Mucosa of gallbladder (tissue), 1 donor: ENCODE results near the gene CD14. TPM values are rescaled to one million over a fixed set of nuclear protein-coding genes. Genes with fewer than 3 reads are reported as not detected.
"Not testable (repeated sequence)": the region's sequence is repeated elsewhere in the genome, so short reads cannot be mapped to it uniquely, and the experiment has no call there.

Experiments used
- DNase-seq: peaks from one replicate; pipeline ENCODE4 v3.0.0-alpha.2; 2020; ENCODE audit warnings: low spot score
- total RNA-seq: library from RNA; stranded (reverse); gene quantifications from one replicate; pipeline ENCODE4 v1.2.1, GENCODE V29; 2021
- donor health status: DM: no; HTN: no; CAD: no.

Gene CD14
- 104 TPM for total RNA-seq

GRCh38 chr5:140633021-140633471, at the start of gene CD14:
TSS of gene CD14 (minus strand) at chr5:140633175. CDS start at chr5:140633071, 104 bp downstream.
- DNase-seq, result peak; percentile 57

DNA sequence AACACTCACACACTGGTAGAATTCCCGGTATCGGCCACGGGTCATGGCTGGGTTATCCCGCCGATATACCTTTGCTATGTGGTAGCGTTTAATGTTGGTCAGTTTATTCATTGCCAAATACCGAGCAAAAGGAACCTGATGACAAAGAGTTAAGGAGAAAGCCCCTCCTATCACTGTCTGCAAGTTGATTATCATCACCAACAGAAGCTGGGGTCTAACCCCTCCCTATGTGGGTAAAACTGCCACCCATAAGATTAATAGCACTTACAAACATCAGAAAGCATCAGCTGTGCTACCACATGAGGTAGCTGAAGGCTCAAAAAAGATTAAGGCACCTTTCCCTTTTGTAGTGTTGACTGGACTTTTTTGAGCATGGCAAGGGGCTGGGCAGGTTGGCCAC, 46.0 kb upstream of the CD14 start:
- DNase-seq, result no peak

GRCh38 chr5:140677947-140678346, 45.0 kb upstream of the CD14 start:
- DNase-seq, result no peak

GRCh38 chr5:140674629-140675028, 41.7 kb upstream of the CD14 start:
- DNase-seq, result no peak

- DNase-seq, result no peak
These were observed 41.2 kb upstream of the CD14 start for GRCh38 chr5:140674211-140674610.

DNA sequence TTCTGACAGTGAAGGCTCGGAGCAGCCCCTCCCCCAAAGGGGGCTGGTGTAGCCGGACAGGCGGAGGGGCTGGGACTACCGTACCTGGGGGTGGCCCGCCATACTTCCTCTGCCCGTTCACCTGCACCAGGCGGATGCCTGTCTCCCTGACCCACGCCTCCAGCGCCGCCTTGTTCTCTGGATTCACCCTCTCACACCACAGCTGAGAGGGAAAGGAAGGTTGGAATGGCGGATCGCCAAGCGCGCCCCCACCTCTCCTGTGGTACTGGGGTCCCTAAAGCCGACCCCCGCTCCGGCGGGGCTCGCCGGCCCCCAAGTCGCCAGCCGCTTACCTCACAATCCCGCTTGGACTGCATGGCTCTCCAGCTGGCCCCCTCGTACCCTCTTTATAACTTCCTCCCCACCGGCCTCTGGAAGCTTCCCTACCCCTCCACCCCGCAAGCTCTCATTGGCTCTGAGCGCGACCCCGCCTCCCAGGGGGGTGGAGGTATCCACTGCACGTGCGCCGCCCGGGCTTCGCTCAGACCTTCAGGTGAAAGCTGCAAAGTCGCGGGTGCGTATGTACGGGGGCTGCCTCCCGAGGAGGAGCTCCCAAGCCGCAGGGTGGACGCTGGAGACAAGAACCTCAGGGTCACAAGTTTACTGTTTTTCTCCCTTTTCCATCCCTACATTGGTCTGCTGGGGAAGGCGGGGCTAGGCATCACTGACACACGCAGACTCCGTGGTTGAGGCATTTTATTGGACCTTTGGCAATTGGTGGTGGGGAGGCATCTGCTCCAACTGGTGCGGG, 40.4 kb upstream of the CD14 start, which contains the start of gene DND1:
Gene DND1 (minus strand): TSS at position 390 of the 790 bp plus-strand sequence. CDS start 34 bp downstream, at position 356.
- DNase-seq, result no peak

DNA sequence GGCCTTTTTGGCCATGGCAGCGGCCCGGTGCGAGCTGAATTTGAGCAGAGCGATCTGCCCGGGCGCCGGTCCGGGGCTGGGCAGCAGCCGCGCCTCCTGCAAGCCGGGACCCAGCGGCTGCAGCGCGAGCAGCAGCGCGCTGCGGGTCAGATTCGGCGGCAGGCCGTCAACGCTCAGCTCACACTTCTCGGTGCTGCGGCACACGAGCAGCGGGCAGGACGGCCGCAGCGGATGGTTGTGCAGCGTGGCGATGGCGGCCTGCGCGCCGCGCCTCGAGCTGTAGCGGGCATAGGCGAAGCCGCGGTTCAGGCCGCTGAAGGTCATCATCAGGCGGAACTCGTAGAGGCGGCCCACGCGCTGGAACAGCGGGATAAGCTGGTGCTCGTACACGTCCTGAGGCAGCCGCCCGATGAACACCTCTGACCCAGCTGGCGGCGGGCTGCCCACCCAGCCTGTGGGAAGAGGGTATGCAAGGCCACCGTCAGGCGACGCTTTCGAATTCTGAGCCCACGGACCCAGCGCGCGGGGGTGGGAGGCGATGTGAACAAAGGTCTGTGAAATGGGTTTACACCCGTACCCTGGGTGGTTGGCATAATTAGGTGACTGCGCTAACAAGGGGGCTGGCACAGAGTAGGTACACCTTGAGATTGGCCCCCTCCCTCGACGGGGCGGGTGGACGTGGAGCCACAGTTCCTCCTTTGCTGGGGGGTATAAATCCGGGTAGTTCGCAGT, 39.6 kb upstream of the CD14 start:
- no peak for DNase-seq

DNA sequence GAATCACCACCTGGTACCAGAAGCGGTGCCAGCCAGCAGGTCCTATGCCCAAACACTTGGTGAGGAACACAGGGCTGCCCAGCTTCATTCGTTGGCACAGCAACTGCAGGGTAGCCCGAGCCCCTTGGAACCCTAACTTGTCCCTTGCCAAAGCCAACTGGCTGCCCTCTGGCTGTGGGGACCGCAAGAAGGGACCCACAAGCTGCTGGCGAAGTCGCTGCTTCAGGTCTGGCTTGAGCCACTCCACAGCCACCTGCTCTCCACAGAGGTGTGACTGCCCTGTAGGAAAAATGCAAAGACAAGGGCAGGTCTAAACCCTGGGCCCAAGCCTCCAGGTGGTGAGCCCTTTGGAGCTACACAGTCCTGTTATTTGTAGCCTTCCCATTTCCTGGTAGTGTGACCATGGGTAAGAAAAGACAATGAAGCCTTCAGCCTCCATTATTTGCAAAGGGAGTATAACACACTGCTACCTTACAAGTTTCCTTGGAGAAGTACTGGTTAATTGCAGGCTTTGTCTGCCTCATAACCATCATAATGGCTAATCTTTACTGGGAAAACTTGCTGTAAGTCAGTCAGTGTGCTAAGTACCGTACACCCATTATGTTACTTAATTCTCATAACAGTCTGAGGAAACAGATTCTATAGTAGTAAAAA, 38.6 kb upstream of the CD14 start:
- DNase-seq, result no peak

DNA sequence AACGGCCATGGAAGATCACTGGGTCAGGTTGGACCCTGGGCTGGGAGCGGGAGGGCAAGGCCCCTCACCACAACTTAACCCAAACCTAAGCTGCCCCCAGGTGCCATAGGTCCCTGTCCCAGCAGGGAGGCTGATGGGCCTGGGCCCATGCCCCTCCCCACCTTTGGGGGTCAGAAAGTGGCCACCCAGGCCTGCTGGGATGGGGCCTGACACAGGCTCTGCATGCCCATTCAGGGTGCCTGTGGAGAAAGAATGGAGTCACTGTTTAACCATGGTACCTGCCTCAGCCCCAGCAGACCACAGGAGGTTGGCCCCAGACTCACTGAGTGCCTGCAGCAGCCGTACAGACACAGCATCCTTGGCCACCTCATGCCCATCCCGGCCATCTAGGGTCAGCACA, 38.1 kb upstream of the CD14 start:
- not testable (repeated sequence) for DNase-seq

DNA sequence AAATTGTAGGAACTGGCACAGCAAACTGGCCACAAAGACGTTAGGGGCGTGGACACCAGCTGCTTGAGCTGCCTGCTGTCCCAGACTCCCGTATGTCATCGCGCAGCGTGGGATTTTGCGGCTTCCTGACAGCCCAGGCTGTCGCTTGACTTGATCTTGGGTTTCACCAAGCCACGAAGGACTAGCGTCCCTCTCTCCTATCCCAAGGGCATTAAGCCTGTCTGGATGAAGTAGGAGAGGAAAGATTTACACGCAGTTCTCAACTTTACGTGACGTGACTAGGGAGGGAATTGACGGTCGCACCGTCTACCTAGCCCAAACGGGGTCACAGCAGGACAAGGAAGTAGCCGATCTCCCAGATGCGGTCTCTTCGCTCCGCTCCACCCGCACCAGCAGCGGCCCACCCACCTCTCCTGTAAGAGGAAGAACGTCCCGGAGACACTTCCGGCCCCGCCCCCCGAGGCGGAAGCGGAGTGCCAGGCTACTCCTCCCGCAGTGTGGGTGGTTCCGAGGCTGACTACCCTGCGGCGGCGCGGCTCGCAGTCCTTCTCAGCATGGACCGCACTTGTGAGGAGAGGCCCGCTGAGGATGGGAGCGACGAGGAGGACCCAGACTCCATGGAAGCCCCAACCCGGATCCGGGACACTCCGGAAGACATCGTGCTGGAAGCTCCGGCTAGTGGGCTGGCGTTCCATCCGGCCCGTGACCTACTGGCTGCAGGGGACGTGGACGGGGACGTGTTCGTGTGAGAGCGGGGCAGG, 31.6 kb upstream of the CD14 start, which contains the start of gene WDR55:
Gene WDR55 (plus strand): TSS at position 546 of the 761 bp plus-strand sequence. CDS start 9 bp downstream, at position 555.
- peak; percentile 95 for DNase-seq

GRCh38 chr5:140664030-140664358, 31.0 kb upstream of the CD14 start:
- DNase-seq, result no peak

DNA sequence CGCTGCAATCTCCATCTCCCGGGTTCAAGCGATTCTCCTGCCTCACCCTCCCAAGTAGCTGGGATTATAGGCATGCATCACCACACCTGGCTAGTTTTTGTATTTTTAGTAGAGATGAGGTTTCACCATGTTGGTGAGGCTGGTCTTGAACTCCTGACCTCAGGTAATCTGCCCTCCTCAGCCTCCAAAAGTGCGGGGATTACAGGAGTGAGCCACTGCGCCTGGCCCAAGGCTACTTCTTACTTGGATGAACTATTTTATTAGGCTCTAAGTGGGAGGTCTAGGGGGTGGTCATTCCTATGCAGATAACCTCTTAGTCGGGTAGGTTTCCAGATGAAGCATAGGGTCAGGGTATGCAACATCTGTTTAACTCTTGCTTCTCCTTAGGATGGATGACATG, 27.4 kb upstream of the CD14 start:
- DNase-seq, result not testable (repeated sequence)

DNA sequence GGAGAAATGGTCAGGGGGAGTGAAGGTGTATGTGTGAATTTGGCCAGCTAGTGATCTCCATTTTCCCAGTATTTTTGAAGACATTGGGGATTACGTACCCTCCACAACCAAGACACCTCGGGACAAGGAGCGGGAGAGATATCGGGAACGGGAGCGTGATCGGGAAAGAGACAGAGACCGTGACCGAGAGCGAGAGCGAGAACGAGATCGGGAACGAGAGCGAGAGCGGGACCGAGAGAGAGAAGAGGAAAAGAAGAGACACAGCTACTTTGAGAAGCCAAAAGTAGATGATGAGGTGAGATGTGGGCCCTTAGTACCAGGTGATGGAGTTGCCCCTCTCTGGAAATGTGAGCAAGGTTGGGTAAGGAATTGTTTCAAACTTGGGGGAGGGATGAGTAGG, 25.9 kb upstream of the CD14 start:
- no peak for DNase-seq

DNA sequence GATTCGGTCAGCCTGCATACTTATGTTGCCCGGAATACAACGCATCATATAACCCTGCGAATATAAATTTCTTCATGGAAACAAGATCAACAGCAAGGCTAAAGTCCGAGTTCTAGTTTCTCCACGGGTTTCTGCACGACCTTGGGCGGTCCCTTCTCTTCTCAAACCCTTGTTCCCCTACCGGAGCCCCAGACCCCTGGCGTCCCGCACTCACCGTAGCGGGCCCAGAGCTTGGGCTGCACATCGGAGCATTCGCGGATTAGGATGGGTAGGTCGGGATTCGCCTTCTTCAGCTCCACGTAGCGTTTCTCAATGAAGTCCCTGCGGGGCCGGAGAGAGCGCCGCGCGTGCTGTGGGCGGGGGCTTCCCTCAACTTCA, 14.1 kb upstream of the CD14 start:
- no peak for DNase-seq

DNA sequence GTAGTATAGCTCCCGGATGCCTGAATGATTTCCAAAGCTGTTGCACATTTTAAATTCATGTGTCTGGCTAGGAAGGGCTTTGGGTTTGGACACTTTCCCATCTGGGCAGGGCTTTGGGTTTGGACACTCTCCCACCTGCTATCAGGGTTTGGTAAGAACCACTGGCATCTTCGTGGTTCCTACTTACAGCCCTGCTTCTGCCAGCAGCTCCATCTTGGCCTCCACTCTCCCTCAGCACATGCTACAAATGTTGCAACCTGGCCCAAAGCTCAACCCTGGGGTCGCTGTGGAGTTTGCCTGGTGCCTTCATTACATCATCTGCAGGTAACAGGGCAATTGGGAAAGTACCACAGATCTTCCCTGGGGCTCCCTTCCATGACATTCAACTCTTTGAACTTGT, 9.7 kb upstream of the CD14 start:
- no peak for DNase-seq

DNA sequence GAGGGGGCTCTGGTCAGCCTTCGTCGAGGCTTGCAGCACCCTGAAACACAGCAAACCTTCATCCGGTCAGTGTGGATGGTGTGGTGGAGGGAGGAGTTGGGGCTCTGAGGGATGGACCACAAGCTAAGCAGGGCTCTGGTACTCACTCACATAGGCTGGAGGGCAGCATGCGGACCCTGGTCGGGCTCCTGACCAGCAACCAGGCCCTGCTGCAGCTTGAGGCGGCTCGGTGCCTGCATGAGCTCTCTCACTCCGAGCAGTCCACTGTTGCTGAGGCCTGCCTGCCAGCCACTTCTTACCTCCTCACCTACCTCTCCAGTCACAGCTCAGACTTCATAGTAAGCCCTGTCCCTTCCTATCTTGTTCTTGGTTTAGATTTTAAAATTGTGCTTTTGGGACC, 8.7 kb upstream of the CD14 start:
- DNase-seq, result no peak

- DNase-seq, result peak; percentile 98
These were observed 6.4 kb upstream of the CD14 start, which contains the start of gene TMCO6 for GRCh38 chr5:140639148-140639981. TSS of gene TMCO6 (plus strand) at chr5:140639451. CDS start at chr5:140639528, 77 bp downstream.

- DNase-seq, result not testable (repeated sequence)
These were observed 5.8 kb upstream of the CD14 start for GRCh38 chr5:140638898-140639147.

- no peak for DNase-seq
These were observed 4.6 kb upstream of the CD14 start for GRCh38 chr5:140637371-140638100.
